Fibroblast of mammary gland (primary cell): ENCODE data around the gene PPRC1.
A peak's percentile ranks its signal among the peaks of the same experiment; 100 is the strongest.

ENCODE experiments used
- DNase-seq: peaks from one replicate; pipeline ENCODE4 v3.0.0-alpha.2; 2010; ENCODE audit warnings: low read depth
- H3K4me3 ChIP-seq: 2 replicates; pipeline ENCODE4 v1.5.1; 2011; ENCODE audit warnings: low read depth, mild to moderate bottlenecking, low read length, moderate library complexity; ENCODE audit not compliant: control insufficient read depth
- TF ChIP-seq, protein P1 (sequence below): conservative IDR thresholded peaks from 2 replicates; pipeline ENCODE4 v1.5.1; 2011; ENCODE audit warnings: low read depth, low read length, inconsistent platforms; ENCODE audit not compliant: control insufficient read depth, insufficient read depth

Gene PPRC1

DNA sequence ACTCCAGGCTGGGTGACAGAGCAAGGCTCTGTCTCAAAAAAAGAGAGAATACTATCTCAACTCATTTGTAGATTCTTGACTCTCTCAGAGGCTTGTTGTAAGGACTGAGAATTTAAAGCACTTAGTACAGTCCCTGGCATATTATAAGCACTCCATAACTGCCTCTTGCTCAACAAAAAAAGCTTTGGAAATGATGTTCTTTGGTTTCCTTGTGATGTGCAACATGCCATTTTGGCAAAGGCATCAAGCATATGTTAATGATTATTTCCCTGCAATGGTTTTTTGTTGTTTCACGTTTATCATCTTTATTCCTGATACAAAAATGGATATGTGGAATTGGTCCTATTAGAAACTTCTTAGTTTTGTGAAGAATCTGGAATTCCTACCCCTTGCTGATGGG, 35.0 kb downstream of the PPRC1 start:
- DNase-seq, result peak; percentile 82
- no peak overlapping the region for H3K4me3 ChIP-seq
- TF ChIP-seq, protein P1, sequence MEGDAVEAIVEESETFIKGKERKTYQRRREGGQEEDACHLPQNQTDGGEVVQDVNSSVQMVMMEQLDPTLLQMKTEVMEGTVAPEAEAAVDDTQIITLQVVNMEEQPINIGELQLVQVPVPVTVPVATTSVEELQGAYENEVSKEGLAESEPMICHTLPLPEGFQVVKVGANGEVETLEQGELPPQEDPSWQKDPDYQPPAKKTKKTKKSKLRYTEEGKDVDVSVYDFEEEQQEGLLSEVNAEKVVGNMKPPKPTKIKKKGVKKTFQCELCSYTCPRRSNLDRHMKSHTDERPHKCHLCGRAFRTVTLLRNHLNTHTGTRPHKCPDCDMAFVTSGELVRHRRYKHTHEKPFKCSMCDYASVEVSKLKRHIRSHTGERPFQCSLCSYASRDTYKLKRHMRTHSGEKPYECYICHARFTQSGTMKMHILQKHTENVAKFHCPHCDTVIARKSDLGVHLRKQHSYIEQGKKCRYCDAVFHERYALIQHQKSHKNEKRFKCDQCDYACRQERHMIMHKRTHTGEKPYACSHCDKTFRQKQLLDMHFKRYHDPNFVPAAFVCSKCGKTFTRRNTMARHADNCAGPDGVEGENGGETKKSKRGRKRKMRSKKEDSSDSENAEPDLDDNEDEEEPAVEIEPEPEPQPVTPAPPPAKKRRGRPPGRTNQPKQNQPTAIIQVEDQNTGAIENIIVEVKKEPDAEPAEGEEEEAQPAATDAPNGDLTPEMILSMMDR, result no peak

DNA sequence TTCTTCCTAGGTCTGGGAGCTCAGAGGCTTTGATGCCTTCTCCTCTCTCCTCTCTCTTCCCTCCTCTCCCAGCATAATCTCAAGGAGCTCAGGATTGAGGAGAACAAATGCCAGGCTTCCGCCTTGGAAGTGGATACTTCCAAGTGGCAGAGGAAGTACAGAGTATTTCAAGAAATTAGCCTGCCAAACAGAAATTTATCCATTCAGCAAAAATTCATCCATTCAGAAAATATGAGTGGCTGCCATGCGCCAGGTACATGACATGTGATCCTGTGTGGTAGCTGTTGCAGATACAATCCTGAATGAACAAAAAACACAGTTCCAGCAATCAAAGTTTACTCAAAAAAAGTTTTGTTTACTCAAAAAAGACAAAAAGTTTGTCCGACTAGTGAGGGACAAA, 37.8 kb downstream of the PPRC1 start:
- TF ChIP-seq, protein P1, result no peak
- no peak overlapping the region for H3K4me3 ChIP-seq
- no peak for DNase-seq

DNA sequence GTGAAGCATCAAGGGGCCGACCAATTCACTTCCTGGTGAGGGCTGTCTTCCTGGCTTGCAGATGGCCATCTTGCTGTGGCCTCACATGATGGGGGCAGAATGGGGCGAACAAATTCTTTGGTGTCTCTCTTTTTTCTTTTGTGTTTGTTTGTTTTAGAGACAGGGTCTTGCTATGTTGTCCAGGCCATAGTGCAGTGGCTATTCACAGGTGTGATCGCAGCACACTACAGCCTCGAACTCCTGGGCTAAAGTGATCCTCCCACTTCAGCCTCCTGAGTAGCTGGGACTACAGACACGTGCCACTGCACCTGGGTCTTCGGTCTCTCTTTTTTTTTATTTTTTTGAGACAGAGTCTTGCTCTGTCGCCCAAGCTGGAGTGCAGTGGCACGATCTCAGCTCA, 39.4 kb downstream of the PPRC1 start:
- TF ChIP-seq, protein P1, result no peak

DNA sequence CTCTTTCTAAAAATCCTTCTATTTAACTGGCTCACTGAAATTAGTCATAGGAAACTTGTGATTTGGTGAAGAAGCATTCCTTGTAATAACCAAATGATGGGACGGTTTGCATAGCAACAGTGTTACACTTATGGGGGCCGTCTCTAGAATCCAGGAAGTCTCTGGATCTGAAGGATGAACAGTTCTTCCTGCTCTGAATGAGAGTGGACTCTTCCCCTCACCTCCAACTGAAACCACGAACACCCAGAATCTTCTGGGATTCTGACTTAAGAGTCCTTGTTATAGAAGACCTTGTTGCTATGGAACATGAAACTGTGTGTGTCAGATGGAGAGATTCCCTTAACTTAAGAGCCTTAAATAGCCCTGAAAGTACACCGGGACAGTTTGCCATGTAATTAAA, 42.6 kb downstream of the PPRC1 start:
- H3K4me3 ChIP-seq, result no peak overlapping the region
- TF ChIP-seq, protein P1, result no peak
- peak; percentile 84 for DNase-seq

More for the DNA sequence above, 39.4 kb downstream of the PPRC1 start:
- H3K4me3 ChIP-seq, result no peak overlapping the region
- DNase-seq, result no peak

DNA sequence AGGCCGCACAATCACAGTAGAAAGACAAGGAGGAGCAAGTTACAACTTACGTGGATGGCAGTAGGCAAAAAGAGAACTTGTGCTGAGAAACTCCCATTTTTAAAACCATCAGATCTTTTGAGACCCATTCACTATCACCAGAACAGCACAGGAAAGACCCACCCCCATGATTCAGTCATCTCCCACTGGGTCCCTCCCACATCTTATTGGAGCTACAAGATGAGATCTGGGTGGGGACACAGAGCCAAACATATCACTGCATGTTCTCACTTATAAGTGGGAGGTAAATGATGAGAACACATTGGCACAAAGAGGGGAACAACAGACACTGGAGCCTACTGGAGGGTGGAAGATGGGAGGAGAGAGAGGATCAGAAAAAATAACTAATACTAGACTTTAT, 51.8 kb downstream of the PPRC1 start:
- H3K4me3 ChIP-seq, result no peak overlapping the region
- TF ChIP-seq, protein P1, result no peak

DNA sequence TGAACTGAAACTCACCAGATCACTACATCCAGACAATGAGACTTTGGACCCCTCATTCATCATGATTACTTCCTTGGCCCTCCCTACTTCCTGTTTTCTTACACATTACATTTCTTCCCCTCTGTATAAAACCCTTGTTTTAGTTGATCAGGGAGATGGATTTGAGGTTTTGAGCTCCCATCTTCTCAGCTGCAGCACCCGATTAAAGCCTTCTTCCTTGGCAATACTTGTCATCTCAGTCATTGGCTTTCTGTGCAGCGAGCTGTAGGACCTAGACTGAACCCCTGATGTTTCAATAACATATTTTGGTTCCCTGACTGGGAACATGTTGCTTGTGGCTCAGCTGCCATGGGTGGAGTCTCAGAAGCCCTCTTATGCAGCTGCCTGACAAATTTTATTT, 52.4 kb downstream of the PPRC1 start:
- TF ChIP-seq, protein P1, result no peak
- H3K4me3 ChIP-seq, result no peak overlapping the region
- no peak for DNase-seq

More for the DNA sequence above, 51.8 kb downstream of the PPRC1 start:
- no peak for DNase-seq
